Superior temporal gyrus (tissue), 1 donor: ENCODE data around the gene NPAS3.
"Not testable (repeated sequence)": the region's sequence is repeated elsewhere in the genome, so short reads cannot be mapped to it uniquely, and the experiment has no call there.

Source experiments
- DNase-seq: peaks from one replicate; pipeline ENCODE4 v3.0.0-alpha.2; 2016; ENCODE audit errors: extremely low spot score

Gene NPAS3

GRCh38 chr14:33068626-33069025, 129.9 kb downstream of the NPAS3 start:
- no peak for DNase-seq

DNA sequence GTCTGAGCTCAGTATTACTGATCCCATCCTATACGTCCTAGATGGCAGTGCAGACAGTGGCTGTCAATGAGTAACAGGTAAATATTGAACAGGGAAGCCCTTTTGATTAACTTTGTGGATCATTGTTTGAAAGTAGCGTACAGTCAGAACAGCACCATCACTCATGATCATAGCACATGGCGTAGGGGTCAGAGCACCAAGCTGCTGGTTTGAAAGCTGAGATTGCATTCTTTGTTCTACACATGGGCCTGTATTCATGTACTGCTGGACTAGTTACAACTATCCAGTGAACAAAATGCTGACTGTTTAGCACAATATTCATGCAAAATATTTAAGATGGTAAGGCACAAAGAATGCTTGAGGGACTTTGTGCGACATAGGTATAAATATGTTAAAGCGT, 131.8 kb downstream of the NPAS3 start:
- peak; percentile 69 for DNase-seq

DNA sequence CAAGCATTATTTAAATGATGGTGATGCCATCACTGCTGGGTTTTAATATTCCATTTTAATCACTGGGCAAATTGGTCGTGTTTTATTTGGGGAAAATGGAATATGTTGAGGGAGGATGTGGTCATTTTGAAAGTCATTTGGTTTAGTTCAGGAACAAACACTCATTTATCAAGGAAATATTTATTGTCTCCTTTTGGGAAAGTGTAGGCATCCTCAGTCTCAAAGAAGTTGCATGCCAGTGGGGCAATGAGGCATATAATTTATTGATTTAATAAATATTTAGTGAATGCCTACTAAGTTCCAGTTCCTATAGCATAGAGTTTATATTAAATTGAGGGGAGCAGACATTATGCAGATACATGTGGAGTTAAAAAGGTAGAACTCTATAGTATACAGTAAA, 134.3 kb downstream of the NPAS3 start:
- DNase-seq, result no peak

DNA sequence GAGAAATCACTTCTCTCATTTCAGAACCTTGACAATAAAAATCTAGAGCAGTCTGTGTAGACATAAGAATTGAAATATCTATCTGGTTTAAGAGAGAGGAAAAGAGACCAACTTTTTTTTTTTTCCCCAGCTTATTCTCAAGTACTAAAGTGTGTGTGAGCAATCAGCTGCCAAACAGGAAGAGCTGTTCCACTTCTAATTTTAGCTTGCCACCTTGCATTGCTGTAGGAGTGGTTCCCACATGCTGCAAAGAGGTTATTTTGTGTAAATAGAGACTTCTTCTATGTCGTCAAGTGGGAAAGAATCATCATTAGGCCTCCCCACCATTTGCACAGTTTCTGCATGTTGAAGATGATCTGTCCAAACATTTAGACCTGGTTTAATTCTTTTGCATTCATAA, 142.6 kb downstream of the NPAS3 start:
- DNase-seq, result peak; percentile 45

DNA sequence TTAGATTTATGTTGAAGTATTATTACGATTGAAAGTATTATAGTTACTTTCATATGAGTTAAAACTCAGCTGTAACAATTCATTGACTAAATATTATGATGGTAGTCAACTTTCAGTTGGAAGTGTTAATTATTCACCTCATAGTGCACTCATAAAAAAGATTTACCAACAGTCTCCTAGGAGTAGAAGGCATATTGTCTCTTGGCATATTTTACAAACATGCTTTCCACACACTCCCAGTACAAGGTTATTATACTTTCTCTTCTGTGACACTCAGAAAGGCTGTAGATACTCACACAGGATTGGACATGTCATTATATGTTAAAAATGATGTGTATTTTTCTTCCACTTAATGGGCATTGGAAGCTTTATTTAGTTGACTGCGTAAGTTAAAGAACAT, 147.1 kb downstream of the NPAS3 start:
- no peak for DNase-seq

DNA sequence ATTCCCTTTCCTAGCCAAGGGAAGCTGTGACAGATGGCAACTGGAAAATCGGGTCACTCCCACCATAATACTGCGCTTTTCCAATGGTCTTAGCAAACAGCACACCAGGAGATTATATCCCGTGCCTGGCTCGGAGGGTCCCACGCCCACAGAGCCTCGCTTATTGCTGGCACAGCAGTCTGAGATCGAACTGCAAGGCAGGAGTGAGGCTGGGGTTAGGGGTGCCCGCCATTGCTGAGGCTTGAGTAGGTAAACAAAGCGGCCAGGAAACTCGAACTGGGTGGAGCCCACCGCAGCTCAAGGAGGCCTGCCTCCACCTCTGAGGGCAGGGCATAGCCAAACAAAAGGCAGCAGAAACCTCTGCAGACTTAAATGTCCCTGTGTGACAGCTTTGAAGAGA, 149.6 kb downstream of the NPAS3 start:
- DNase-seq, result not testable (repeated sequence)

GRCh38 chr14:33098016-33098415, 159.3 kb downstream of the NPAS3 start:
- DNase-seq, result no peak

DNA sequence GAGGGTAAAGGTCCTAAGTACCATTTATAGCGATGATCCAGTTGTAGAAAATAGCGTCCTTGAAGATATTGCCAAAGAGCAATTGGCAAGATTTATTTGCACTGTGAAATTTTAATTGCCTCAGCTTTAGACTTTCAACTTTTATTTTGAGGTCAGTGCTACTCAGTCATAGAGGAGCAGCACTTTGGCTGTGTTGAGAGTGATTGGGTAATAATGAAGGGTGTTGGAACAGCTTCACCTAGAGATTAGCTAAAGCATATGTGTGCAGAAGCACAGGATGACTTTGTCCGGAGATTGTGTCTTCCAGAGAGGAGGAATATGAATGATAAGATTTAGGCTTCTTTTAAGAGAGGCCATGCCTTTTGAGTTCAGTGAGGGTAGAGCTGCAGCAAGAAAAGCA, 164.8 kb downstream of the NPAS3 start:
- DNase-seq, result no peak

GRCh38 chr14:33103966-33104365, 165.3 kb downstream of the NPAS3 start:
- DNase-seq, result no peak

- DNase-seq, result no peak
These were observed 172.2 kb downstream of the NPAS3 start for GRCh38 chr14:33110737-33111443.

DNA sequence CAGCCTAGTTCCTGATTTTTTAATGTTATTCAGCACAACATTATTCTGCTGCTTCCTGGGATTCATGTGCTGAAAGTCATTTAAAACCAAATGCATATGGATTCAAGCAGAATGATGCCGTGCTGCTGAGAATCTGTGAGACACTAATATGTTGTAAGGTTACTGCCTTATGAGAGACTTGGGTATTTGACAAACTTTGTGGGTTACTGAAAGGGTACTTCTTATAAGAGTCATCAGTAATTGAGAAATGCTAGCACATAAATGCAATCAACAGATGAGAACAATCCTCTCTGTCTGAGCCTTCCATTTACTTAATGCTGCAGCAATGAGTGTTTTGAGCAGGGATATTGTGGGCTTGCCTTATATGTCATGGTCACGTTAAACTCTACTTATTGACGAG, 175.7 kb downstream of the NPAS3 start:
- DNase-seq, result no peak

DNA sequence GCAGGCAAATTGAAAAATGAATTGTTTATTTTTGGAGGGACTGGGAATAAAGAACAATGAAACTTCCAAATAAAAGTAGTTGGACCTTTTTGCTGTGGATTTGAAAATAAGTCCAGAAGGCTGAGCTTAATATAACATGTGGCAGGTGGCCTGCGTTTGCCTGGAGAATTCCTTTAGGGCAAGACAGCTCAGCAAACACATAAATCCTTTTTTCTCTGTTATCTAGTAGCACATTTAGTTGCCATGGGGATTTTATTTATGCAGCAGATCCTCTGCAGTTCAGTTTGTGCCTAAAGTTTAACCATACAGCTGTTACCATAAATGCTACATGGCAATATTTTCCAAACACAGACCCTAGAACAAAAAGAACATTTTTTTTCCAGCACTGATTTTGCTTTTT, 180.0 kb downstream of the NPAS3 start:
- peak; percentile 40 for DNase-seq

DNA sequence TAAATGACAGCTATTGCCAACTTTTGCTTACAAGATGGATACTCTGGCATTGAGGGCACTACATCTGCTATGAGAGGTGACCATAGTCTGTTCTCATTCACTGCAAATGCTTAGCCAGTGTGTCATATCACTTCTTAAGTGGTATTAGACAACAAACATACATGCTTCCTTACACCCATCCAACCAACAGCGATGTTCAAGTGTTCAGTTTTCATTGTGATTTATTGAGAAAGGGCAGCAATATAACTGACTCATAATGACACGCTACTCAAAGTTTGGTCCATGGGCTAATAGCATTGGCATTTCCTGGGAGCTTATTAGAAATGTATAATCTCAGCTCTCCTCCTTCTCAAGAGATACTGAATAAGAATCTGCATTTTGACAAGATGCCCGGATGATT, 181.7 kb downstream of the NPAS3 start:
- no peak for DNase-seq

DNA sequence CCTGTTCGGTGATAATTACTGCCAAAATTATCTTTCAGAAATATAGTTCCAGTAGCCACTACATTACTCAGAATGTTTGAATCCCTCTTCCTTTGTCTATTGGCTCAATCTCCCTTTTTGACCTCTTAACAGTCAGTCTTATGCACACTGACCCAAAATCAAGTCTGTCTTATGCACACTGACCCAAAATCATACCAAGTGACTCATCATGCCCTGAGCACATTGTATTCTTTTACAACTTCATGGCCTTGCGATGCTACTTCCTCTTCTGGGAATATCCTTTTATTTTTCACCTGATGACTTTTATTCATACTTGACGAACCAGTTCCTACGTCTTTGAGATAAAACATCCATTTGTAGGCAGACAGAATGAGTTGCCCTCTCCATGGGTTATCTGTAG, 182.3 kb downstream of the NPAS3 start:
- no peak for DNase-seq

GRCh38 chr14:33123281-33123680, 184.6 kb downstream of the NPAS3 start:
- DNase-seq, result no peak

- no peak for DNase-seq
These were observed 187.8 kb downstream of the NPAS3 start for GRCh38 chr14:33126433-33126832.

DNA sequence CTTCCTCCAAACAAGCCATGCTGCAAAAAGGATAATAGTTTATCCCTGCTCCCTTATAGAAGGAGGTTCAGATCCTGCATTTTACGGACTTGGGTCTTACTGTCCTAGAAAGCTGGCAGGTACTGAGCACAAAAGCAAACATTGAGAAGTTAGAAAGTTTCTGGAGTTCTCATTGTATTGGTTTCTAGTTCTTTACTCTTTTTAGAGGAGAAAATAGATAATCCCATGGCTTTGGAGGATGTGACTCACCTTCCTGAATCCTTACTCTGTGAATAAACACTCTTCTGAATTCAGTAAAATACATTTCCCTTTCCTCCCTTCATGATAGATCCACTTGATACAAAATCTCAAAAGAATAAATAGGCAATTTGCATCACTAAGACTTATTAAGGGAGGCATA, 188.9 kb downstream of the NPAS3 start:
- no peak for DNase-seq

DNA sequence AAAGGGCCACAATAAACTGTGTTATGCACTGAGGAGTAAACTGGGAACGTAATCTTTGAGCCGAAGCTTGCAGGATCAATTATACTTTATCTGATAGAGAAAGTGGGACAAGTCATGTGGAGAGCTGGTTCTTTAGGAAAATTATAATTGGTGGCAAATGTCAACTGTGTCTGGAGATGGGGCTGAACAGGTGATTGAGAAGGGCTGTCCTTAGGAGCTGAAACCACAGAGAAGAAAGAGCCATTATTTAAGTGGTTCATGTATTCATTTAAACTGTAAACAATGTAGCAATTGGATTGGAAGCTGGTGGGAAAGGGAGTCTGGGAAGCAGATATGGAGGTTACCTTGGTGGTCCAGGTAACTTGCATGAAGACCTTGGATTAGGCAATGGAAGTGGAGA, 193.1 kb downstream of the NPAS3 start:
- DNase-seq, result no peak

DNA sequence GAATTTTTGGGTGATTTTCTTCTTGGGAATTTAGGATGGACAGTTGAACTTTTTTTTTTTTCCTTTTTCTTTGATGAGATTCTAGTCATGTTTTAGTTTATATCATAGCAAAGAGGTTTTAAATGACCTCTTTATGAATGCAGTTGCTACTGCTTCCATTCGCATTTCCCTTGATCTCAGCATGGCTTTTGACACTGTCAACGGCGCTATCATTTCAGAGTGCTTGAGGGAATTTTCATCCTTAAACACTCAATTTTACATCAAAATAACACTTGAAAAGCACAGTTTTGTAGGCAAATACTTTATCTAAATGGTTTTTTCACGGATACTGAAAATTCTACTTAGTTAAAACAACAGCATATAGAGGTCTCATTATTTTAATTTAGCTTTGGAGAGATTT, 195.5 kb downstream of the NPAS3 start:
- DNase-seq, result no peak

DNA sequence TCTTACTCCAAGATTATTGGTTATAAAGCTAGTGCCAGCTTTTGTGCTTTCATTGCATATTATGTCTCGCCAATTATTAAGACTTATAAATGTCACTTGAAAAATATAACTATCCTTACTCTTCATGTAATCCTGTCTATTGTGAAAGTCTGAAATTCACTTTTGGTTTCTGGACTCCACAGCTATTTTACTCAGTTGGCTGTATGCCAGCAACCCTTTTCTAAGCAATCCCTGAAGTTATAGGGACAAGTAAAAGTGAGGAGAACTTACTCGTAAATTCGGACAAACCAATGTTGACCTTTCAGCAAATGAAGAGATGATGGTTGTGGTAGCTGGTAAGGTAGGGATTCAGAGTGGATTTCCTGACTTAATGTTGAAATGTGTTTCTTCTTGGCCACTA, 196.3 kb downstream of the NPAS3 start:
- DNase-seq, result no peak

DNA sequence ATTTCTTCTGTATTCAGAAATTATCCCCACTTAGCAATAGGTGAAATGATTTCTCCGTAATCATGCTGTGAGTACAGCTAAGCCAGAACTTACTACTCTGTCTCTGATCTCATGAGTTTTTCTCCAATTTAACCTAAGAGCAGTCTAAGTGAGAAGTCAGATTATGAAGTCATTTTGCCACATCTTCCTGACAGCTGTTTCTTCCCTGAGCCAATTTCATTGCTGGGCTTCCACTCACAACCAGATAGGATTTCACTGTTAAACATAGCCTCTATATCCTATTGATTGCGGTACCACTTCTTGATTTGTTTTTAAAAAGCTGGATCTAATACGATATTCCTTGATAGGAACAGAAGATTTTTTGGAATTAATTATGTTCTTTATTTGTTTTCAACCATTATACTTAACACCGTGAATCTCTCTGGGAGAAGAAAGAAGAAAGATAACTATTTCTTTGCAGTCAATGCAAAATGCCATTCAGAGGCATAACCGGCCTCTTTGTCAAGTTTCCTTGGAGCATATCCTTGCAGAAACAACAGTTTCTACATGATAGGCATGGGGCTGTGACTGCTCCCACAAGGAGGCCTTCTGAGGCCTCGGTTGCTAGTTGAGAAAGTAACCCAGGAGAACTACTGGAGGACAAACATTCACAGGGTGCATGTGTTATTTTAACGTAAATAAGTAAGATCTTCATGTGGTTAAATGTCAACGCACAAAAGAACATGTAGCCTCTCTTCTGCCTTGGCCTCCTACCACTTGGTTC, 212.2 kb downstream of the NPAS3 start:
- DNase-seq, result no peak

GRCh38 chr14:33163109-33163508, 224.4 kb downstream of the NPAS3 start:
- DNase-seq, result no peak

GRCh38 chr14:33163600-33163999, 224.9 kb downstream of the NPAS3 start:
- no peak for DNase-seq
